HK-2 (cell line): ENCODE measurements around the gene NMNAT2.
"Not testable (repeated sequence)": the region's sequence is repeated elsewhere in the genome, so short reads cannot be mapped to it uniquely, and the experiment has no call there.

Source experiments
- DNase-seq: peaks from one replicate; pipeline ENCODE4 v3.0.0-alpha.2; 2018; ENCODE audit not compliant: unreplicated experiment

Gene NMNAT2

DNA sequence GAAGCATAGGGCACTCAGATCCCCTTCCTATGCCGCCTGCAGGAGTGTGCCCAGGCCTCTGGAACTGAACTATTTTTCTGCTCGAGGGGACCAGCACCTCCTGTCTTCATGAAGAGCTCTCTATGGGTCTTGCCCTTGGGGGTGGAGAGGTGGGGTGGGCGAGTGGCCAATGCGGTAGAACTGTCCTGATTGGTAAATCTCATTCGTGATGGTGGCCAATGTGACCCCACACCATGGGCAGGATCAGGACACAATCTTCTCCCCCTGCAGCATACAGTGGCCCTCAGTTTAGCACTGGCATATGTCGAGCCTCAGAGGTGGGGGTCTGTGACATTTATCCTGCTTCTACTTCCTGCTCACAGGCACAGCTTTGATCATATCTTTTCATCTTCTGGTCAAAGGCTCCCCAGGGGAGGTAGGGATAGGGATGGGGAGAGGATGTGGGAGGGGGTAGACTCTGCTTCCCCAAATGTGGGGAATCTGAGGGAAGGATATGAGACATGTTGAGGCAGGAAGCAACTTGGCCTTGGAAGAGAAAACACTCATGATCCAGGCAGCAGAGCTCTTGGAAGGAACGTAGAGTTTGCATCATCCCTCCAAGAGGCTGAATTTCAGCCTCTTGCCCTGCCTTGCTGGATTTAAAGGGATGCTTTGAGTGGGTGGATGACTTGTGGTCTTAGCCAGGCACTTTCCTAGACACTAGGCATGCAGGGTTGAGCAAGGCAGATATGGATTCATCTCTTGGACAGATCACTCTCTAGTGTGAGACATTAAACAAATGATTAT is 150.3 kb downstream of the NMNAT2 start:
- DNase-seq = no peak

DNA sequence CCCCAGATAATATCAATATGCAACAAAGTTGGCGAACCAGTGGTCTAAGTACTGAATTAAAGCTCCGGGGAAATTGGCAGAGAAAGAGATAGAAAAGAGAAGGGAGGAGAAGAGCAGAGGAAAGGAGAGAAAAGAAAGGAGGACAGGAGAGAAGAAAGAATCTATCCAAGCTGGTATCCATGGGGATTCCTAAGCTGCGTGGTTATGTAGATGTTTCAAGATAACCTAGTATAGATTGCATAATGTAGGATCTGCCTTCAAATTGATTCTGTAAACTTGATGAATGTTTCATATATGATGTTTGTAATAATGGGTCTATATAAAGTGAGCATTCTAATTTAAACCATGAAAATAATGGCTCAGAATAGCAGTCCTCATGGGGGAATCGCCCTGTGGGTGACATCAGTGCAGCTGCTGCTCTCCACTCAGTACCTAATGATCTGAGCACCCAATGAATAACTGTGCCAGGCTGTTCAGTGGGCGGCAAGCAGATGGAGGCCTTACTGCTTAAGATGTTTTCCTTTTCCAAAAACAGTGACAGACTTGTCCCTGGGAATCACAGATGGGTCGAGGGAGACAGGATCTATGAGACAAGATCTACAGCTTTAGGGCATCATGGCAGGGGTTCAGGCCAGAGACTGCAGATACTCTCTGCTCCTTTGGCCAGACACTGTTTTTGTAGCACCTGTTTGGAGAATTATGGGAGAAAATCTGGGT is 154.1 kb downstream of the NMNAT2 start:
- no peak for DNase-seq

DNA sequence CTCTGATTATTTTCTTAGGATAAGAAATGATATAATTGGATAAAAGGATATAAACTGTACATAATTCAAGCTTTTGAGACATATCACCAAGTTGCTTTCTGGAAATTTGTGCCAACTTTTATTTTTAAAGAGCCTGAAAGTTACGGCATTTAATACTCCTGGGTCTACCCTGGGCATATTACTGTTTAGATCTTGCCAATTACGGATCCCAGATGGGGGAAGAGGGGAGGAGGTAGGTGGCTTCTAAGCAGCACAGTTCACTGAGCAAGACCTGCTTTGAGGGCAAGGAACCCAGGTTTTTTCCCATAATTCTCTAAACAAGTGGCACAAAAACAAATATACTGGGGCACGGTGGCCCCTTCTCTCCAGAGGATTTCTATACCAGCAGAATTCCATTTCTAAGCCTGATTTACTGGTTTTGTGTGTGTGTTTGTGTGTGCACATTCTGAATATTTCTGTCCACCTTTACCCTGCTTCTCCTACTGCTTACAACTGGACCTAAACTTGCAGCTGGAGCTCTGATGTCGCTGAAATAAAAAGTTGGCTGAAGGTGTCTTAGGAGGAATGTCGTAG is 155.5 kb downstream of the NMNAT2 start:
- DNase-seq = no peak

DNA sequence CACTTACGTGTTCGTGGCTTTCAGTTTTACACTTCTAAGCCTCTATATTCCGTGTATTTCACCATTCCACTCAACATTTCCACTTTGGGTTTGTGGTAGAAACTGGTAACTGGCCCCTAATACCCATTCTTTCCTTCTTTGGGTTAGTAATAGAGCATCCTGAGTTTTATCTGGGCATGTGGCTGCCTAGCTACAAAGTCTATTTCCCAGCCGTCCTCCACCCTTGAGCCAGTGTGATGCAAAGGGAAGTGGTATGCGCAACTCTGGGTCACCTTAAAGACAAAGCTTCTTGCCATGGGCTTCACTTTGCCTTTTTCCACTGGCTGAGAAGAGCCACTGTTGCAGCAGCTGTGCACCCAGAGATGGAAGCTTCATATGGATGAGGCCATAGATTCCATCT is 158.3 kb downstream of the NMNAT2 start:
- no peak for DNase-seq

DNA sequence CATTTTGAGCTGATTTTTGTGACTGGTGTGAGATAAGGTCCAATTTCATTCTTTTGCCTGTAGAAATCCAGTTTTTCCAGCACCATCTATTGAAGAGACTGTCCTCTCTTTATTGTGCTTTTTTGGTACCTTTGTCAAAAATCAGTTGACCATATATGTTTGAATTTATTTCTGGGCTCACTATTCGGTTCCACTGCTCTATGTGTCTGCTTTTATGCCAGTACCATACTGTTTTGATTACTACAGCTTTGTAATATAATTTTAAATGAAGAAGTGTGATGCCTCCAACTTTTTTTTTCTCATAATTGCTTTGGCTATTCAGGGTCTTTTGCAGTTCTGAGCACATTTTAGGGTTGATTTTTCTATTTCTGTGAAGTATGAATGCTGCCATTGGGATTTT is 163.1 kb downstream of the NMNAT2 start:
- no peak for DNase-seq

DNA sequence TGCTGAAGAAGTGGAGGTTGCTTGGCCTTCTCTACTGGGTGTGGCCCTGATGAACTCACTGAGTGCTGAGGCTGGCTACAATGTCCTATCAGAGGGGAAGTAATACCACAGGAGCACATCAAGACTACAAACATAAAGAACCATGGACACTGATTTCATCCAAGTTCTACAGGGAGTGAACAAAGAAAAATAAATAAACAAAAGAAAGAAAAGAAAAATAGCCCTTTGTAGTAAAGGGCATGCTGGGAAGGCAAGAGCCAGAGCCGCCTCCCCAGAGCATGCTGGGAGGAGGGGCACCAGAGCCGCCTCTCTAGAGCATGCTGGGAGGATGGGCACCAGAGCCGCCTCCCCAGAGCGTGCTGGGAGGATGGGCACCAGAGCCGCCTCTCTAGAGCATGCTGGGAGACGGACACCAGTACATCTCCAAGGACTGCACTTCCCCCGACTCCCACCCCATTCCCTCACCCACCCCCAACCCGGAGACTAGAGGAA is 166.2 kb downstream of the NMNAT2 start:
- no peak for DNase-seq

DNA sequence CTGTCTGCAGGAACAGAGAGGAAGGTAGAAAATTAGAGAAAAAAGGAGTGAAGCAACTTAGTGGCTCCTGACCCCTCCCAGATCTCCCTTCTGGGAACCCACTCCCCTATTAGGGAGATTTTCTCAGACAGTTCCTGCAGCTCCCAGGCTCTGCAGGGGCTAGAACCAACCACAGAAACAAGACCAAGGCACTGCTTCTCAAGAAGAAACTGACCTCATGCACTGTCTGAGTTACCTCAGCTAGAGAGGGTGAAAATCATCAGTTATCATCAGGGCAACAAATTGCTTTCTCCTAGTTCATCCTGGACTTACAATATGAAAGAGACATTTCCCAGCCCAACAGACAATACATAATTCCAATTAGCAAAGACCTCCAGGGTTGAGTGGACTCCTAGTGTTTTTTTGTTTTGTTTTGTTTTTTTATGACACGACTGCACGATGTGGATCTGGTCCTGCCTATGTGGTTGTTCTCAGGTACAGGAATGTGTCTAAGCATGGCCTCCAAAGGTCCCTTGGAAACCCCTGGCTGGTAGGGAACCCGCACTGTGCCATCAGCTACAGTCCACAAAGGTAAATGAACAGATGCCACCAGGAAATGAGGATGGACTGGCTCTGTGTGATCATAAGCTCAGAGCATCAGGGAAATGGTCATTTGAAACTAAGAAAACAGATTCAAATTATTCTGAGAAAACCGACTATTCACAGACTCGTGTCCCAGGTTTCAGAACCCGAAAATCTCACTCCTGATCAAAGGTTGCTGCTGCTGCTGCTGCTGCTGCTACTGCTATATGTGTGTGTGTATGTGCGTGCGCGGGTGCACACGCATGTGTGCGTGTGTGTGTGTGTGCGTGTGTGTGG is 166.8 kb downstream of the NMNAT2 start:
- no peak for DNase-seq

DNA sequence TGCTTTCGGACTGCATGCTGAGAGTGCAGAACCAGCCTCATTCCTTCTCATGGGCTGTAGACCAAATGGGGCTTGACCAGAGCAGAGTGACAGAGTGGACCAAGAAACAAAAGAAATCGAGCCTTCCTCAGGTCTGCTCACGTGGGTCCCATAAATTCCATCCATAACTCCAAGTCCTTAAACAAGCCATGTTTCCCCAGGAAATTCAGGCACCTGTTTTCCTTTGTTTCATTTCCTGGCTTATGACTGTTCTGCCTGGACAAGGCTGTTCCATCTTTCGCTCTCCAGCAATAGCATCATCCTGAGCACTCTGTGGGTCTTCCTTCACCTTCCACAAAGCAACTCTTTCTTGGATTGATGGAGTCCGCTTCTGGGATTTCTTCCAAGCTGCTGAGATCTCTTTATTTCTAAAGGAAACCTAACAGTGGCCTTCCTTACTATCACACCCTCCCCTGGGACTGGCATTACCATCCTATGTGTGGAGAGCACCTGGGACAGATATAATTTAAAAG is 168.2 kb downstream of the NMNAT2 start:
- DNase-seq = no peak

DNA sequence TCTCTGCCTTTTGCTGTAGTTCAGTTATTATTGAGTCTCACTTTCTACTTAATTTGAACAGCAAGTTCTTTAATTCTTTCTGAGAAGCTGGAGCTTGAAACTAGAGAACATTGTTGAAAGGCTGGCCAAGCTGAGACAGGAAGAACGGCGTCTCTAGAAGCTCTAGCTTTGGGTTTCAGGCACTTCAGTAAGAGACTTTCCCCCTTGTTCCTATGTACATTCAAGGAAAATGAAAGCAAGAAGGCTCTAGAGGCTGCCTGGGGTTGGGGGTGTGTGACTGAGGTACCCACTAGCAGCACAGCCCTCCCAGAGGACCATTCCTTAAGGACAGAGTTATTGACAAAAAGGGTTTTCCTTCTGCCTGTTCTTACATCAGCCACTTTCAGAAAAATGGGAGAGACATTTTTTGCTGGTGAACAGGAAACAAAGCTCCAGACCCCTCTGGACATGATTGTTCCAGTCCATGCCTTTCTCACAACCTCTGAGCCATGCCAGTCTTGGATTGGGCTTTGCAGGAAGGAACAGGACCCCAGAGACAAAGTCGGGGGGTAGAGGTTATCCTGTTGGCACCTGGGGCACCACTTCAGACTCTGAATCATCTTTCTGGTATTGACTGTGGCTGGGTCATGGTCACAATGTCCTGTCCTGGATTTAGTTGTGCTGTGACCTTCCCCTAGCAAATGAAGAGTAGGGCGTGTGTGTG is 169.0 kb downstream of the NMNAT2 start:
- DNase-seq = no peak

DNA sequence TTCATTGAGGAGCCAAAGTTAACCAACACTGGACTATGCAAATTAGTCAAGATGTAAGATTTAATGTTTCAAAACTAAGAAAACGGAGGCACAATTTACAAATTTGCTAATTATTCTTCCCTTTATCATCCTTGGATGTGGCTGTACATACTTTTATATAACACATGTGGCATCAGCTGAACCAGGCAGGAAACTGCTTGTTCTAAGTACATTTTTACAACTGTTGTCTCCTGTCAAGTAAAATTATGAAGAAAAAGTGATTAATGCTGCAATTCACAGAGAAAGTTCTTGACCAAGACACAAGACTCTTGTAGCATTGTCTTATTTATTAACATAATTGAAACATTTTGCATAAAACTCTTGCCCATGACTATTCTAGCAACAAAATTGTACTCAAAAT is 170.2 kb downstream of the NMNAT2 start:
- DNase-seq = no peak

DNA sequence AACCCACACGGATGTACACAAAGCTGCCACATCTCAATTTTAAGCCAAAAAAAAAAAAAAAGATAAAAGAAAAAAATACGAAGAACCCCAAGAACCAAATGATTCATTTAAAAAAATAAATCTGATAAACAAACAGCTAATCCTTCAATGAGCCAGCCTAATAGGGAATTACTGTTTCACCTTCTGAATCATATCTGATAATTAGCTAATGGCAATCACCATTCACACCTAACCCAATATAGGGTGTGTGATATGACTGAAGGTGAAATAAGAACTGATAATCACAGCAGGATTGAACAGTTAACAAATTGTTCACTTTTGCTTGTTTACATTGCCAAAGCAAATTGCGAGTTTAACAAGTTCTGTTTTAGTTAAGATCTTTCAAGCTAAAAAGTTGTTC is 170.7 kb downstream of the NMNAT2 start:
- no peak for DNase-seq

DNA sequence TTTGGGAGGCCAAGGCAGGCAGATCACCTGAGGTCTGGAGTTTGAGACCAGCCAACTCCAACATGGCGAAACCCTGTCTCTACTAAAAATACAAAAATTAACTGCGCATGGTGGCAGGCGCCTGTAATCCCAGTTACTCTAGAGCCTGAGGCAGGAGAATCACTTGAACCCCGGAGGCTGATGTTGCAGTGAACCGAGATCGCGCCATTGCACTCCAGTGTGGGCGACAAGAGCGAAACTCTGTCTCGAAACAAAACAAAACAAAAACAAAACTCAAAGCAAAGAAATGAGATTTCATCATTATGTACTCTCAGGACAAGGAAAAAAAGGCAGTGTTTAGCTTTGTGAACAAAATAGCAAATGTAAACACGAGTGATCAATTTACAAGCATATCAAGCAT is 171.1 kb downstream of the NMNAT2 start:
- DNase-seq = no peak

DNA sequence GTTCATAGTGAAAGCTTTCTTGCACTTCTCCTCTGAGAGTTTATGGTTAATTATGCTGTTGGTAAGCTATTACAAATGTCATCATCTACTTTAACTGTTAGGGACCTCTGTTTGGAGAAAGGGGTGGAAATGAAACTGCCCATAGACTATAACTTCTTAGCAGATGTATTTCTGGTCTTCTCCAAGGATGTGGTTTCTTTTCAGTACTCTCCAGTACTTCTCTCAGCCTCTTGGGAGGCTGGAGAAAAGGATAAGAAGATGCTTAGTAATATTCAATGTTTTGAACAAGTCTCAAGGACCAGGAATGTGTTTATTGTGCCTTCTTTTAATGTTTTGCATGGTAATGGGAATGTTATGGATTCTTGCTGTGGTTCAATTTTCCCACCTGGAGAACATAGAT is 171.7 kb downstream of the NMNAT2 start:
- no peak for DNase-seq

DNA sequence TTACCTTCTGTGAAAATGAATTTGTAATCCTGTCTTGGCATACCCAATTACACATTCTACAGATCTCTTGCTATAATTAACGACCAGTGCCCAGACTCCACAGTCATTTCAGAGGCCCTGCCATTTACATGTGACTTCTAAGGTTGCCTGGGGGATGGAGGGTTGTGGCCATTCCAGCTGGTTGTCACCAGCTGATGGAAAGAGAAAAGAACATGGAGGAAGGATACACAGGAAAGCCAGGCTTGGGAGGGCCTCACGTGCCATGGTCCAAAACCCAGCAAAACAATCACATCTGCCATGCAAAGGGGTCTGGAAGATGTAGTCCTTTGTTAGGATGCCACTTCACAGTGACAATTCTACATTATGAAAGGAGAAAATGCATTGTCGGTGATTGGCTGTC is 172.8 kb downstream of the NMNAT2 start:
- no peak for DNase-seq

DNA sequence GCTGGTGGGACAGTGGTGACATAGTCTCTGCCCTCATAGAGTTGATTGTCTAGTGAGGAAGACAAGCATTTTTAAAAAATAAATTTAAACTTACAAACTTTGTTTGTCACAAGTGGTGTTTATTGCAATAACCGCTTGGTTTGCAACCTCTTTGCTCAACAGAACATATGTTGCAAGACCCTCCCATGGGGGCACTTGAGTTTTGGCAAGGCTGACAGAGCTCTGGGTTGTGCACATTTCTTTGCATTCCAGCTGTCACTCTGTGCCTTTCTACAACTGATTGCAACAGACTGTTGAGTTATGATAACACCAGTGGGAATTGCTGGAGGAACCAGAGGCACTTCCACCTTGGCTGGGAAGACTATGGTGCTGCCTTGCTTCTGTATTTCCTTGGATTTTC is 173.7 kb downstream of the NMNAT2 start:
- no peak for DNase-seq

DNA sequence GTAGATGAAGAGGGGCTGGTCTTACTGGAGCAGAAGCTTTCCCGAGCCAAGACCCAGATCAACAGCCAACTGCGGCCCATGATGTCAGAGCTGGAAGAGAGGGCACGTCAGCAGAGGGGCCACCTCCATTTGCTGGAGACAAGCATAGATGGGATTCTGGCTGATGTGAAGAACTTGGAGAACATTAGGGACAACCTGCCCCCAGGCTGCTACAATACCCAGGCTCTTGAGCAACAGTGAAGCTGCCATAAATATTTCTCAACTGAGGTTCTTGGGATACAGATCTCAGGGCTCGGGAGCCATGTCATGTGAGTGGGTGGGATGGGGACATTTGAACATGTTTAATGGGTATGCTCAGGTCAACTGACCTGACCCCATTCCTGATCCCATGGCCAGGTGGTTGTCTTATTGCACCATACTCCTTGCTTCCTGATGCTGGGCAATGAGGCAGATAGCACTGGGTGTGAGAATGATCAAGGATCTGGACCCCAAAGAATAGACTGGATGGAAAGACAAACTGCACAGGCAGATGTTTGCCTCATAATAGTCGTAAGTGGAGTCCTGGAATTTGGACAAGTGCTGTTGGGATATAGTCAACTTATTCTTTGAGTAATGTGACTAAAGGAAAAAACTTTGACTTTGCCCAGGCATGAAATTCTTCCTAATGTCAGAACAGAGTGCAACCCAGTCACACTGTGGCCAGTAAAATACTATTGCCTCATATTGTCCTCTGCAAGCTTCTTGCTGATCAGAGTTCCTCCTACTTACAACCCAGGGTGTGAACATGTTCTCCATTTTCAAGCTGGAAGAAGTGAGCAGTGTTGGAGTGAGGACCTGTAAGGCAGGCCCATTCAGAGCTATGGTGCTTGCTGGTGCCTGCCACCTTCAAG is 174.8 kb downstream of the NMNAT2 start:
- no peak for DNase-seq

DNA sequence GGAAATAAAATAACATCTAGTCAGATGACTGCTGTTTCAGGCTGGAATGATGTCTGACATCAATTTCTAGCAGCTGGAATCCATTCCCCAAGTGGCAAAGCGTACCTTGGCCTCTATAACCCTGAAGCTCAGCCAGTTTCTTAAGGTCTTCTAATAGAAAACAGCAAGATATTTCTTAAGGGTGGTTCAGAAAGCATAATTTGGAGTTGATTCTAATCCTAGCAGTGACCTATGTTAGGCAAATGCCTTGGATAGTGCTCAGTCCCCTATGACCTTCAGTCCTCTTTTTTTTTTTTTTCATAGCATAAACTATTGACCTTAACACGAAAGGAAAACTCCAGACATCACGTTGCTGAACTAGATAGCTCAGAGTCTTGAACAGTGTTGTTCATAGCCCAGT is 175.6 kb downstream of the NMNAT2 start:
- no peak for DNase-seq

DNA sequence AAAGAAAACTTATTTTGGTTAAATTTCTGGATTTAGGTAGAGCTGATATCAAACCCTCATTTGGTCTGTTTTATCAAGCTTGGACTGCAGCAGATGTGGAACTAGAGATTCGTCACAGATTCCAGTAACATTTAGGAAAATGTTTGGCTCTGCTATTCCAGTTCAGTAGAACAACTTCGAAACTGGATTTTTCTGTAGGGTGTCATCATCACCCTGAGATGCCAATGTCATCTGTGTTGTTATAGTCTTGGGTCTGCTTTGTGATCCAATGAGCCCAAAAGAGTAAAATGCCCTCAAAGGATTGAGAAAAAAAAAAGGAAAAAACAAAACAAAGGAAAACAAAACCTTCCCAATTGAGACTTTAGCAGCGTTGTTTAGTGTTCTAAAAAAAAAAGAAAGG is 176.7 kb downstream of the NMNAT2 start:
- DNase-seq = no peak

DNA sequence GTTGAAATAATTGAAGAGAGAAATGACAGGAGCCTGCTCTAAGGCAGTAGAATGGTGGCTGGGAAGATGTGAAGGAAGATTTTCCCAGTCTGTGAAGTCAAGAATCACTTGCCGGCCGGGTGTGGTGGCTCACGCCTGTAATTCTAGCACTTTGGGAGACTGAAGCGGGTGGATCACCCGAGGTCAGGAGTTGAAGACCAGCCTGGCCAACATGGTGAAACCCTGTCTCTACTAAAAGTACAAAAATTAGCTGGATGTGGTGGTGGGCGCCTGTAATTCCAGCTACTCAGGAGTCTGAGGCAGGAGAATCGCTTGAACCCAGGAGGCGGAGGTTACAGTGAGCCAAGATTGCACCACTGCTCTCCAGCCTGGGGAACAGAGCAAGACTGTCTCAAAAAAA is 177.3 kb downstream of the NMNAT2 start:
- DNase-seq = not testable (repeated sequence)

DNA sequence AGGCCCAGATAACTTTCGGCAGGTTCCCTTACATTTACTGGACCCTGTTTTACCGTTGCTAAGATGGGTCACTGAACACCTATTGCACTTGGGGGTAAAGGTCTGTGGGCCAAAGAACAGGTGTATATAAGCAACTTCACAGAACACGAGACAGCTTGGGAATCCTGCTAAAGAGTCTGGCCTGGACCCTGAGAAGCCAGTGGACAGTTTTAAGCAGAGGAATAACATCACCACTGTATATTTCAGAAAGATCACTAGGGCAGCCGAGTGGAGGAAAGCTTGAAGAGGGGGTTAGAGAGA is 177.7 kb downstream of the NMNAT2 start:
- no peak for DNase-seq
